Fibroblast of villous mesenchyme (primary cell): ENCODE results near the gene PDE1C. TPM values are rescaled to one million over a fixed set of nuclear protein-coding genes. Genes with fewer than 3 reads are reported as not detected.

ENCODE experiments used
- DNase-seq: peaks from one replicate; pipeline ENCODE4 v3.0.0-alpha.2; 2010; ENCODE audit warnings: low read depth
- H3K4me3 ChIP-seq: 2 replicates; pipeline ENCODE4 v1.5.1; 2011; ENCODE audit warnings: low read depth, mild to moderate bottlenecking, low read length
- total RNA-seq: library from RNA; depleted of rRNA; stranded (reverse); fragments of >200 nt; gene quantifications from 2 replicates; pipeline ENCODE4 v1.2.3, GENCODE V29; 2012
- TF ChIP-seq, protein P1 (sequence below): IDR thresholded peaks from 2 replicates; pipeline ENCODE4 v1.5.1; 2012; ENCODE audit warnings: low read depth, mild to moderate bottlenecking, low read length; ENCODE audit not compliant: insufficient read depth

Gene PDE1C
- total RNA-seq, 1 donor: 4.7 TPM

DNA sequence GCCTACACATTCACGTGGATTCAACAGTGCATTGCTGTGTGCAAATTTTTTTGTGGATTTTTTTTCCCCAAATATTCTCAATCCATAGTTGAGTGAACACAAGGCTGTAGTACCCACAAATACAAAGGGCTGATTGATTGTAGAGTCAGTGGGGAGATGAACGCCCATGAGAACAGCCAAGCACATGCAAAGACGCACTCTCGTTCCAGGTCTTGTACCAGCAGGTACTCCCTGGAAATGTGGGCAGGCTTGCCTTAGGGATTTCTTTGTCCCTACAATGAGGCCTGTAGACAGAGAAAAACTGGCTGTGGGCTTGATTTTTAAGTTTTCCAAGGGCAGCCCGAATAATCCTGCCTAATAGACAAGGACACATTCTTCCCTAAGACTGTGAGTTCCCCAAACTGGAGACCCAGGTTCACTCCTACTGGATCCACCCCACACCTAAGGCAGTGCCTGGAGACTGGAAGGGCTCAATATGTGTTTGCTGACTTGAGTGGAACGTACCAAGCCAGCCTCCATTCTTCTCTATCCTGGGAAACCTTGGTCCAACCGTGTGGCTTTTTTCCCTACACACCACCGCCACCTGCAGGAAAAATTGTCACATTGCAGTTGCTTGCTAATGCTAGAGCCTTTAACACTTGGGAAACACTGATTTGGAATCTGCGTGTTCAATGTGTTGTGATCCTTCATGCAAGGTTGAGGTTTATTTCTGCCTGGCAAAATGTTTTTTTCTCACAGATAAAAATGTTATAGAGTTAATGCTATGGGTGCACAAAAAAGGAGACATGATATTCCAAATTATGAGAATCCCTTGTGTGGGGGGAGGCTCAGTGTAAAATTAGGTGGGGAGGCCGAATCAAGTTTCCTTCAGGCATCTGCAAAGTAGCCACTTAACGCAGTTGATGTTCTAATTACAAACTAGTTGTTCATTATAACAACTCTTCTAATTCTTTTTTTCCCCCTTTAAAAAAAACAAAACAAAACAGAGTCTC is 333.9 kb downstream of the PDE1C start:
- DNase-seq: peak; percentile 35
- TF ChIP-seq, protein P1, sequence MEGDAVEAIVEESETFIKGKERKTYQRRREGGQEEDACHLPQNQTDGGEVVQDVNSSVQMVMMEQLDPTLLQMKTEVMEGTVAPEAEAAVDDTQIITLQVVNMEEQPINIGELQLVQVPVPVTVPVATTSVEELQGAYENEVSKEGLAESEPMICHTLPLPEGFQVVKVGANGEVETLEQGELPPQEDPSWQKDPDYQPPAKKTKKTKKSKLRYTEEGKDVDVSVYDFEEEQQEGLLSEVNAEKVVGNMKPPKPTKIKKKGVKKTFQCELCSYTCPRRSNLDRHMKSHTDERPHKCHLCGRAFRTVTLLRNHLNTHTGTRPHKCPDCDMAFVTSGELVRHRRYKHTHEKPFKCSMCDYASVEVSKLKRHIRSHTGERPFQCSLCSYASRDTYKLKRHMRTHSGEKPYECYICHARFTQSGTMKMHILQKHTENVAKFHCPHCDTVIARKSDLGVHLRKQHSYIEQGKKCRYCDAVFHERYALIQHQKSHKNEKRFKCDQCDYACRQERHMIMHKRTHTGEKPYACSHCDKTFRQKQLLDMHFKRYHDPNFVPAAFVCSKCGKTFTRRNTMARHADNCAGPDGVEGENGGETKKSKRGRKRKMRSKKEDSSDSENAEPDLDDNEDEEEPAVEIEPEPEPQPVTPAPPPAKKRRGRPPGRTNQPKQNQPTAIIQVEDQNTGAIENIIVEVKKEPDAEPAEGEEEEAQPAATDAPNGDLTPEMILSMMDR: peak; percentile 77
- no peak overlapping the region for H3K4me3 ChIP-seq

- H3K4me3 ChIP-seq: no peak overlapping the region
- no peak for DNase-seq
- TF ChIP-seq, protein P1: no peak
Measured at GRCh38 chr7:31734456-31734855, 335.8 kb downstream of the PDE1C start.

- DNase-seq: no peak
- TF ChIP-seq, protein P1: no peak
- no peak overlapping the region for H3K4me3 ChIP-seq
Measured at GRCh38 chr7:31729195-31729804, 340.9 kb downstream of the PDE1C start.

DNA sequence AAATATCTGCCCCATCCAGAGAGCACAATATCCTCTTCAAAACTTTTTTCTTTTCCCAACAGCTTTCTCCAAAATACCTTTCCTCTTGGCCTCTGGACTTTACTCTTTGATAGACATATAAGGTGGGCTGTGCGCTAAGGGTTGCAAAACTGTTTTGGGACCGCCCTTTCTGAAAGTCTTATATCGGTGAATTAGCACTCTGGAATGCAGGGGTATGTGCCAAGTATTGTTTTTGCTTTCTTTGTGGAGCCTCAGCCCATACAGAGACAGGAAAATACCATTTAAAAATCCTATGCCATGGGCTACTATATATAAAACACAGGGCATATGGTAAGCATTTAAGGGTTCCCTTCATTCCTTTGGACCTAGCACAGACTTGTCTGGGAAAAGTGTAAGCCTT is 345.5 kb downstream of the PDE1C start:
- DNase-seq: no peak
- TF ChIP-seq, protein P1: no peak
- H3K4me3 ChIP-seq: no peak overlapping the region

DNA sequence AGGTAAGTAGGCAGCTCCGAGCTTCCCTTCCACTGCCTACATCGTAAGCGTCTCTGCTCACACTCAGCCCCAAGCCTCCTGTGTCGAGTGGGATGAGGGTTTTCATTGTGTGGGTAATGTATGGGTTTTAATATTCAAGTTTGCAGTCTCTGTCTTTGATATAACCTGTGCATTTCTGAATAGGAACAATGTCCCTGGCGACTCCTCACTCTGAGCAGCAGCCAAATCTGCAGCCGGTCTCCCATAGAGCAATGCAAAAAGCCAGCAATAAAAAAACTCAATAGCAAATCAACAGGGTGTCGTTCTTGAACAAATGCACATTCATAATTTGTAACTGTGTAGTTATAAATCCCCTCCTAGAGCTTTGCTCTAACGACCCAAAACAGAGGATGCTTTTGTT is 349.8 kb downstream of the PDE1C start:
- TF ChIP-seq, protein P1: no peak
- no peak overlapping the region for H3K4me3 ChIP-seq
- no peak for DNase-seq

DNA sequence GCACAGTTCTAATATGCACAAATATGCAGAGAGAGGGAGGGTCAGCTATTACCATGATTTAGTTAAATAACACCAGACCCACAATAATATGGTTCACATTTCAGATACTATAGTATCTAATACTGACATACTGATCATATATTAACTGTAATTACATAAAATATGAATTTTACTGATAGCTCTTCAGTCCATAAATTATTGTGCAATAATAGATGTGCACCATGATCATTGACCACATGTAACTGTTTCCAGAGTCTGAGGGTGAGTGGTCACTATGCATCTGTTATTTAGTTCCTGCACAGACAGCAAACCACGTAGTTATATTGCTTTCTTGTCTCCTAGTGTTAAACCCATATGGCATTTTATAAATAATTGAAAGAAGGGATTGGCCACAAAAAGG is 353.9 kb downstream of the PDE1C start:
- TF ChIP-seq, protein P1: no peak
- DNase-seq: no peak
- no peak overlapping the region for H3K4me3 ChIP-seq
